ENCODE results near the gene TSEN34.
"Not testable (repeated sequence)": the region's sequence is repeated elsewhere in the genome, so short reads cannot be mapped to it uniquely, and the experiment has no call there.

Gene TSEN34

GRCh38 chr19:54189735-54190502, 1.2 kb upstream of the TSEN34 start:
- peak overlapping the region; percentile 86 for H3K27ac ChIP-seq
- TF ChIP-seq CTCF (conservative IDR thresholded peaks at IDR 0.05) (no peak), ZFX (IDR thresholded peaks at IDR 0.05) (no peak)

DNA sequence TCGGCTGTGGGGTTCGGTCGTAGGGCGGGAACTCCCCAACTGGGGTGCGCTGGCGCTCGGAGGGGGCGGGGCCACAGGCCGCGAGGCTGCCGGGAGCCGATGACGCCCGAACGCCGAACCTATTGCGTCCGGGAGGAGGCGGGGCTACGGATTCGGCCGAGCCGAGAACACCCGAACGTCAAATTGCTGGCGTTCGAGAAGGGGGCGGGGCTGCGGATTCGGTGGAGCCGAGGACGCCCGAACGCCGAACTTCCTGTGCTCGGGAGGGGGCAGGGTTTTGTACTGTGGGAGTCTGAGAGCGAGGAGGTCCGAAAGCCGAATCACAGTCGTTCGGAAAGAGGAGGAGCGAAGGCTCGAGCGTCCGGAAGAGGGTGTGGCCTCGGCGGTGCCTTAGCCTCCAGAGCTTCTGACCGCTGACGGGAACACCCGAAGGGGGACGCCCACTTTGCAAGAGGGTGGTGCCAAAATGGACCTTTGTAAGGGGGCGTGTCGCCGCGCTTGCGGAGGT, 551 bp upstream of the TSEN34 start:
- TF ChIP-seq ZFX (IDR thresholded peaks at IDR 0.05) (no peak), CTCF (conservative IDR thresholded peaks at IDR 0.05) (no peak)
- H3K27ac ChIP-seq: peak overlapping the region; percentile 86

DNA sequence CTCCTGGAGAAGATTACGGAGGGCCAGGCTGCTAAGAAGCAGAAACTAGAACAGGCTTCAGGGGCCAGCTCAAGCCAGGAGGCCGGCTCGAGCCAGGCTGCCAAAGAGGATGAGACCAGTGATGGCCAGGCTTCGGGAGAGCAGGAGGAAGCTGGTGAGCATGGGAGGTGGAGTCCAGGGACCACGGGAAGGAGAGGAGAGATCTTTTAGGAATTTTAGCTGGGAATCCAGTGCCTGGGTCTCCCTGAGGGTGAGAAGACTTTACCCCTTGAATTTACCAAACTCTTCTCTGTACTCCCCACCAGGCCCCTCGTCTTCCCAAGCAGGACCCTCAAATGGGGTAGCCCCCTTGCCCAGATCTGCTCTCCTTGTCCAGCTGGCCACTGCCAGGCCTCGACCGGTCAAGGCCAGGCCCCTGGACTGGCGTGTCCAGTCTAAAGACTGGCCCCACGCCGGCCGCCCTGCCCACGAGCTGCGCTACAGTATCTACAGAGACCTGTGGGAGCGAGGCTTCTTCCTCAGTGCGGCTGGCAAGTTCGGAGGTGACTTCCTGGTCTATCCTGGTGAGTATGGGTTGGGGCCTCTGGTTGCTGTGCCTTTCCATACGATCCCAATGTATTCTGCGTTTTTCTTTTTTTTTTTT, 824 bp downstream of the TSEN34 start:
- TF ChIP-seq ZFX (IDR thresholded peaks at IDR 0.05) (no peak), CTCF (conservative IDR thresholded peaks at IDR 0.05) (no peak)
- H3K27ac ChIP-seq: peak overlapping the region; percentile 86

GRCh38 chr19:54193011-54193410, 1.9 kb downstream of the TSEN34 start:
- no peak overlapping the region for H3K27ac ChIP-seq

GRCh38 chr19:54194463-54194862, 3.4 kb downstream of the TSEN34 start:
- H3K27ac ChIP-seq: not testable (repeated sequence)

More at GRCh38 chr19:54193011-54193410, 1.9 kb downstream of the TSEN34 start:
- no peak for TF ChIP-seq CTCF (conservative IDR thresholded peaks at IDR 0.05)
- no peak for TF ChIP-seq ZFX (IDR thresholded peaks at IDR 0.05)

DNA sequence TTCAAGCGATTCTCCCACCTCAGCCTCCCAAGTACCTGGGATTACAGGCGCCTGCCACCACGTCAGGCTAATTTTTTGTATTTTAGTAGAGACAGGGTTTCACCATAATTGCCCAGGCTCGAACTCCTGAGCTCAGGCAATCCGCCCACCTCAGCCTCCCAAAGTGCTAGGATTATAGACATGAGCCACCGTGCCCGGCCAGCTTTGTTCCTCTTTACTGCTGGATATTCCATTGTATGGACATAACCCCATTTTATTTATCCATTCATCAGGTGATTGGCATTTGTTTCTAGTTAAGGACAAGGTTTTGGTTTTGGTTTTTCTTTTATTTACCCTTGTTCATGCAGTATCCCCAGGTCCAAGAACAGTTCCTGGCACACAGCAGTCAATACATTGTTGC, 5.4 kb downstream of the TSEN34 start:
- H3K27ac ChIP-seq: no peak overlapping the region
- TF ChIP-seq ZFX (IDR thresholded peaks at IDR 0.05) (no peak), CTCF (conservative IDR thresholded peaks at IDR 0.05) (no peak)

DNA sequence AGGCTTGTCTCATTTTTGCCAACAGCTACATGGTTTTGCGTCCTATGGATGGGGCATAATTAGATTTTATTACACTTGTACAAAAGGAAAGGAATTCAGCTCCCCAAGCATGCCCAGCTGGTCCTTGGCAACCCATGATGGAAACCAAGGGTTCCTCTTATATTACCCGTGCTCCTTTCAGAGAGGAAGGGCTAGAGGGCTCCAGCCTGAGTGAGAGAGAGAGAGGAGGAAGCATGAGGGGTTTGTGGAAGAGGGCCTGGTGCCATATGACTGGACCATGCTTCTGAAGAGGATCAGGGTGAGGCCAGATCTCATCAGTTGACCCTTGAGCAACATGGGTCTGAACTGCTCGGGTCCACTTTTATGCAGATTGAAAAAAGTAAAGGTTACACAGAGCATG, 6.0 kb downstream of the TSEN34 start:
- no peak for TF ChIP-seq ZFX (IDR thresholded peaks at IDR 0.05)
- no peak overlapping the region for H3K27ac ChIP-seq

- TF ChIP-seq CTCF (conservative IDR thresholded peaks at IDR 0.05) (no peak), ZFX (IDR thresholded peaks at IDR 0.05) (no peak)
Observed at GRCh38 chr19:54199401-54199800, 8.3 kb downstream of the TSEN34 start.

More at GRCh38 chr19:54199401-54199800, 8.3 kb downstream of the TSEN34 start:
- peak overlapping the region; percentile 87 for H3K27ac ChIP-seq
